IMR-90 (cell line): ENCODE measurements around the gene BTNL8. TPM values are rescaled to one million over a fixed set of nuclear protein-coding genes. Genes with fewer than 3 reads are reported as not detected.

Experiments
- ATAC-seq: fragments of 200-7000 bp; cut with Tn5 transposase; 2 replicates; pipeline ENCODE4 v1.9.1; 2020; ENCODE audit warnings: low read depth, mild to moderate bottlenecking, moderate library complexity
- BruUV-seq: library from RNA; stranded (reverse); fragments of 400-500 nt; replicated peaks from 2 replicates; lab custom pipeline; 2021; lab: Mats Ljungman, UMichigan
- CTCF ChIA-PET: fragments of 300-600 bp; formaldehyde crosslinking; extraction: SDS; loops from one replicate; lab custom pipeline; 2021; ENCODE audit warnings: antibody characterized with exemption; lab: Yijun Ruan, JAX
- POLR2A ChIA-PET: fragments of 300-600 bp; sonication (Branson Sonifier 250); formaldehyde crosslinking; loops from one replicate; lab custom pipeline; 2022; ENCODE audit warnings: antibody characterized with exemption; ENCODE audit not compliant: unreplicated experiment; lab: Charles Lee
- DNase-seq: peaks from one replicate; pipeline ENCODE4 v3.0.0; 2013
- H2AFZ ChIP-seq: replicated peaks from 2 replicates; pipeline ENCODE3; 2013; ENCODE audit warnings: low read length, mild to moderate bottlenecking; ENCODE audit not compliant: poor library complexity
- H2AK5ac ChIP-seq: 2 replicates; pipeline ENCODE4 v1.6.1; 2013; ENCODE audit warnings: low read depth, low read length, inconsistent platforms
- H2AK9ac ChIP-seq: replicated peaks from 2 replicates; pipeline ENCODE3; 2013; ENCODE audit warnings: mild to moderate bottlenecking, low read depth, low read length, moderate library complexity; ENCODE audit not compliant: poor library complexity
- H2BK120ac ChIP-seq: 2 replicates; pipeline ENCODE4 v1.6.1; 2013; ENCODE audit warnings: low read depth, low read length, inconsistent platforms
- H2BK15ac ChIP-seq: 3 replicates; pipeline ENCODE4 v1.6.1; 2013; ENCODE audit warnings: low read depth, low read length, inconsistent platforms
- H2BK20ac ChIP-seq: 2 replicates; pipeline ENCODE4 v1.6.1; 2013; ENCODE audit warnings: low read depth, mild to moderate bottlenecking, inconsistent platforms, low read length, moderate library complexity
- H2BK5ac ChIP-seq: 2 replicates; pipeline ENCODE4 v1.6.1; 2013; ENCODE audit warnings: mild to moderate bottlenecking, low read depth, low read length, inconsistent platforms; ENCODE audit not compliant: poor library complexity, severe bottlenecking
- H3K14ac ChIP-seq: replicated peaks from 2 replicates; pipeline ENCODE4 v1.6.1; 2013; ENCODE audit warnings: low read depth, low read length, inconsistent platforms
- H3K18ac ChIP-seq: 2 replicates; pipeline ENCODE4 v1.6.1; 2013; ENCODE audit warnings: low read depth, low read length, control low read depth
- H3K23ac ChIP-seq: 2 replicates; pipeline ENCODE4 v1.6.1; 2013; ENCODE audit warnings: low read depth, low read length, inconsistent platforms
- H3K27ac ChIP-seq: 2 replicates; pipeline ENCODE4 v1.5.1; 2013; ENCODE audit warnings: mild to moderate bottlenecking, control low read depth, low read length; ENCODE audit not compliant: insufficient read depth
- H3K27me3 ChIP-seq: 2 replicates; pipeline ENCODE4 v1.6.1; 2013; ENCODE audit warnings: low read length; ENCODE audit not compliant: control insufficient read depth, insufficient read depth
- H3K36me3 ChIP-seq: 2 replicates; pipeline ENCODE4 v1.6.1; 2013; ENCODE audit warnings: low read length, mixed read lengths; ENCODE audit not compliant: control insufficient read depth, insufficient read depth
- H3K4ac ChIP-seq: 2 replicates; pipeline ENCODE4 v1.6.1; 2013; ENCODE audit warnings: low read depth, low read length, inconsistent platforms
- H3K4me1 ChIP-seq: 2 replicates; pipeline ENCODE4 v1.6.1; 2013; ENCODE audit warnings: low read length, mixed read lengths; ENCODE audit not compliant: control insufficient read depth, insufficient read depth
- H3K4me2 ChIP-seq: 2 replicates; pipeline ENCODE4 v1.6.1; 2013; ENCODE audit warnings: low read depth, mild to moderate bottlenecking, control low read depth, low read length, moderate library complexity
- H3K4me3 ChIP-seq: 2 replicates; pipeline ENCODE4 v1.5.1; 2013; ENCODE audit warnings: low read depth, mild to moderate bottlenecking, control low read depth, low read length, moderate library complexity; ENCODE audit not compliant: insufficient read depth
- H3K56ac ChIP-seq: 2 replicates; pipeline ENCODE4 v1.6.1; 2013; ENCODE audit warnings: low read length, inconsistent platforms; ENCODE audit not compliant: insufficient read depth; ENCODE audit errors: extremely low read depth
- H3K79me1 ChIP-seq, 2 experiments: 2 replicates each; pipeline ENCODE4 v1.6.1; 2013; ENCODE audit warnings: low read length in 2 of 2, inconsistent platforms in 1 of 2, low read depth in 1 of 2
- H3K9ac ChIP-seq: 2 replicates; pipeline ENCODE4 v1.6.1; 2013; ENCODE audit warnings: low read depth, low read length, control low read depth
- H3K9me1 ChIP-seq: 2 replicates; pipeline ENCODE4 v1.6.1; 2013; ENCODE audit warnings: low read length, inconsistent platforms; ENCODE audit not compliant: insufficient read depth
- H3K9me3 ChIP-seq: 2 replicates; pipeline ENCODE4 v1.6.1; 2013; ENCODE audit warnings: low read length; ENCODE audit not compliant: control insufficient read depth, insufficient read depth
- H4K20me1 ChIP-seq: 2 replicates; pipeline ENCODE4 v1.6.1; 2013; ENCODE audit warnings: low read length, inconsistent platforms; ENCODE audit not compliant: insufficient read depth
- H4K5ac ChIP-seq: 2 replicates; pipeline ENCODE4 v1.6.1; 2013; ENCODE audit warnings: mild to moderate bottlenecking, low read depth, low read length, control low read depth
- H4K8ac ChIP-seq, 2 experiments: 2 replicates each; pipeline ENCODE4 v1.6.1; 2013; ENCODE audit warnings: low read depth in 2 of 2, low read length in 2 of 2, control low read depth in 1 of 2, inconsistent platforms in 1 of 2
- H4K91ac ChIP-seq: 2 replicates; pipeline ENCODE4 v1.6.1; 2013; ENCODE audit warnings: low read depth, low read length, inconsistent platforms; ENCODE audit not compliant: insufficient read depth
- BHLHE40 ChIP-seq: fragments of 150-350 bp; IDR thresholded peaks from 2 replicates; pipeline ENCODE4 v1.6.1; 2016; ENCODE audit warnings: mild to moderate bottlenecking, low read depth, low read length
- CEBPB ChIP-seq: IDR thresholded peaks from 2 replicates; pipeline ENCODE4 v1.6.1; 2012; ENCODE audit warnings: low read depth, low read length, improper control_type of control experiment
- CHD1 ChIP-seq: IDR thresholded peaks from 2 replicates; pipeline ENCODE4 v1.6.1; 2012; ENCODE audit warnings: low read depth, low read length, improper control_type of control experiment
- FOS ChIP-seq: fragments of 150-350 bp; IDR thresholded peaks from 2 replicates; pipeline ENCODE4 v1.6.1; 2016; ENCODE audit warnings: low read depth, low read length
- MAFK ChIP-seq: IDR thresholded peaks from 2 replicates; pipeline ENCODE4 v1.6.1; 2012; ENCODE audit warnings: low read depth, low read length, improper control_type of control experiment
- MAZ ChIP-seq: IDR thresholded peaks from 2 replicates; pipeline ENCODE4 v1.6.1; 2012; ENCODE audit warnings: low read depth, mild to moderate bottlenecking, low read length, improper control_type of control experiment, moderate library complexity, borderline replicate concordance
- MXI1 ChIP-seq: IDR thresholded peaks from 2 replicates; pipeline ENCODE4 v1.6.1; 2012; ENCODE audit warnings: low read depth, mild to moderate bottlenecking, low read length, moderate library complexity, borderline replicate concordance
- POLR2A ChIP-seq: IDR thresholded peaks from 2 replicates; pipeline ENCODE4 v1.6.1; 2012; ENCODE audit warnings: mild to moderate bottlenecking, low read depth, low read length
- RAD21 ChIP-seq: IDR thresholded peaks from 2 replicates; pipeline ENCODE4 v1.6.1; 2012; ENCODE audit warnings: low read length, improper control_type of control experiment
- RCOR1 ChIP-seq: IDR thresholded peaks from 2 replicates; pipeline ENCODE4 v1.6.1; 2012; ENCODE audit warnings: mild to moderate bottlenecking, low read length, improper control_type of control experiment; ENCODE audit not compliant: insufficient replicate concordance
- RFX5 ChIP-seq: IDR thresholded peaks from 2 replicates; pipeline ENCODE4 v1.8.0; 2012; ENCODE audit warnings: low read depth, mild to moderate bottlenecking, low read length, moderate library complexity
- SMC3 ChIP-seq: fragments of 150-350 bp; IDR thresholded peaks from 2 replicates; pipeline ENCODE4 v1.6.1; 2016; ENCODE audit warnings: low read depth, mild to moderate bottlenecking, antibody characterized with exemption, low read length, moderate library complexity
- WGBS, 2 experiments: methylation state at CpG; one replicate each; pipeline versions ENCODE4 v1.1.5 to v1.1.7; 2013; ENCODE audit warnings: missing lambda C conversion rate in 2 of 2; ENCODE audit not compliant: insufficient read length in 1 of 2; ENCODE audit errors: extremely low coverage in 2 of 2; 5-methylcytosine and 5-hydroxymethylcytosine counted together
- dilution Hi-C: fragments of 300-500 bp; cut with HindIII; formaldehyde crosslinking; loops from one replicate; pipeline ENCODE4 v1.14.3; 2018; ENCODE audit warnings: low sequenced_read_pairs; ENCODE audit not compliant: unreplicated experiment
- in situ Hi-C: fragments of 300-500 bp; cut with MboI; formaldehyde crosslinking; loops from 3 replicates; pipeline ENCODE4 v1.14.3; 2019; ENCODE audit warnings: low sequenced_read_pairs, inconsistent platforms, mixed read lengths
- intact Hi-C: fragments of 100-400 bp; cut with micrococcal nuclease; formaldehyde crosslinking; loops from 2 replicates; pipeline ENCODE4 v1.10.0; 2022
- polyA plus RNA-seq, 3 experiments: library from polyadenylated mRNA; depleted of rRNA; stranded (reverse); fragments of >200 nt; gene quantifications; 2 replicates each; pipeline ENCODE4 v1.2.3, GENCODE V29; 2012; ENCODE audit warnings: low replicate concordance in 1 of 3
- total RNA-seq: library from RNA; depleted of rRNA; stranded (reverse); fragments of >200 nt; gene quantifications from 2 replicates; pipeline ENCODE4 v1.2.3, GENCODE V29; 2012
- TF ChIP-seq, protein P1 (sequence below): fragments of 150-350 bp; IDR thresholded peaks from 2 replicates; pipeline ENCODE4 v1.6.1; 2016; ENCODE audit warnings: low read depth, mild to moderate bottlenecking, low read length, moderate library complexity, borderline replicate concordance
- TF ChIP-seq, protein P2 (sequence below): fragments of 150-350 bp; IDR thresholded peaks from 2 replicates; pipeline ENCODE4 v1.6.1; 2017; ENCODE audit warnings: mild to moderate bottlenecking, antibody characterized with exemption, low read length, low read depth
- TF ChIP-seq, protein P3 (sequence below): conservative IDR thresholded peaks from 2 replicates; pipeline ENCODE4 v1.5.1; 2012; ENCODE audit warnings: mild to moderate bottlenecking, low read depth, low read length, improper control_type of control experiment

The BTNL8 gene
- total and polyA plus RNA-seq, 2 of the 4 experiments (the other 2 are of a cell fraction): not detected

DNA sequence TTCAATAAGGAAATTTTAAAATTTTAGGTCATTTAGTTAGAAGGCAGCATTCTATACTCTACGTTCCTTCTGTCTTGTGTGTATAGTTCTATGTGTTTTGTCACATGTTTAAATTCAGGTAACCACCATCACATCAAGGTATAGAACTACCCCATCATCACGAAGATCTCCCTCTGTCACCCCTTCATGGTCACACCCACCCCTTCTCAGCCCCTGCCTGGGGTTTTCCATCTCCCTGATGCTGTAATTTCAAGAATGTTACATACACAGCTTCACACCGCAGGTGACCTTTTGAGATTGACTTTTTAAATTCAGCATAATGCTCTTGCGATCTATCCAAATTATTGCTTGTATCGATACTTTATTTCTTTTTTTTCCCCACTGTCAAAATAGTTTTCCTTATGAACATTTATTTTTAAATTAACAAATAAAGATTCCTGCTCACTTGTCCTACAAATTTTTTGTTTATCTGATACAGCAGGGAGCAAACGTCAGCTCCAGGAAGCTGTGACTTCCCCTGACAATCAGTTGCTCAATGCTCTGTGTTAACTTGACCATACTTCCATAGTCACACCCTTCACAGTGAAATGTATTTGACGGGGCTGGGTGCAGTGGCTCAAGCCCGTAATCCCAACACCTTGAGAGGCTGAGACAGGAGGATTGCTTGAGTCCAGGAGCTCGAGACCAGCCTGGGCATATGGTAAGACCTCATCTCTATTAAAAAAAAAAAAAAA is 10.2 kb downstream of the BTNL8 start:
- no peaks in the 10 kb centered on the region for H3K36me3 ChIP-seq
- no peak overlapping the region for H2AFZ ChIP-seq
- no peak overlapping the region for H3K18ac ChIP-seq
- H3K4me2 ChIP-seq: no peak overlapping the region
- H2BK15ac ChIP-seq: no peak overlapping the region
- H4K5ac ChIP-seq: no peak overlapping the region
- no peak overlapping the region for H2AK5ac ChIP-seq
- H2BK5ac ChIP-seq: no peak overlapping the region
- H4K91ac ChIP-seq: no peak overlapping the region
- H3K9me3 ChIP-seq: peaks cover 5% of the 10 kb centered on the region
- intact Hi-C loops: no loop called here
- no TSS peak for BruUV-seq
- H2BK20ac ChIP-seq: no peak overlapping the region
- H3K56ac ChIP-seq: no peak overlapping the region
- no peaks in the 10 kb centered on the region for H3K9me1 ChIP-seq
- no peak overlapping the region for H3K27ac ChIP-seq
- no peaks in the 10 kb centered on the region for H3K79me1 ChIP-seq
- H4K8ac ChIP-seq: no peak overlapping the region
- dilution Hi-C loops: no loop called here
- H4K20me1 ChIP-seq: no peaks in the 10 kb centered on the region
- H3K4me1 ChIP-seq: no peaks in the 10 kb centered on the region
- no peak overlapping the region for H3K4me3 ChIP-seq
- DNase-seq (no peak), ATAC-seq (no peak)
- no CpG with 5 or more reads among the region's 9 CpGs for WGBS, 2 experiments
- CTCF ChIA-PET: no interaction called here
- in situ Hi-C loops: no loop called here
- POLR2A ChIA-PET: no interaction called here
- H3K23ac ChIP-seq: no peak overlapping the region
- TF ChIP-seq BHLHE40 (no peak), CHD1 (no peak), FOS (no peak), MAFK (no peak), RAD21 (no peak), RFX5 (no peak), MAZ (no peak), SMC3 (no peak), MXI1 (no peak), POLR2A (no peak), CEBPB (no peak), RCOR1 (no peak)
- TF ChIP-seq, protein P1, sequence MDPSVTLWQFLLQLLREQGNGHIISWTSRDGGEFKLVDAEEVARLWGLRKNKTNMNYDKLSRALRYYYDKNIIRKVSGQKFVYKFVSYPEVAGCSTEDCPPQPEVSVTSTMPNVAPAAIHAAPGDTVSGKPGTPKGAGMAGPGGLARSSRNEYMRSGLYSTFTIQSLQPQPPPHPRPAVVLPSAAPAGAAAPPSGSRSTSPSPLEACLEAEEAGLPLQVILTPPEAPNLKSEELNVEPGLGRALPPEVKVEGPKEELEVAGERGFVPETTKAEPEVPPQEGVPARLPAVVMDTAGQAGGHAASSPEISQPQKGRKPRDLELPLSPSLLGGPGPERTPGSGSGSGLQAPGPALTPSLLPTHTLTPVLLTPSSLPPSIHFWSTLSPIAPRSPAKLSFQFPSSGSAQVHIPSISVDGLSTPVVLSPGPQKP: no peak
- TF ChIP-seq, protein P2, sequence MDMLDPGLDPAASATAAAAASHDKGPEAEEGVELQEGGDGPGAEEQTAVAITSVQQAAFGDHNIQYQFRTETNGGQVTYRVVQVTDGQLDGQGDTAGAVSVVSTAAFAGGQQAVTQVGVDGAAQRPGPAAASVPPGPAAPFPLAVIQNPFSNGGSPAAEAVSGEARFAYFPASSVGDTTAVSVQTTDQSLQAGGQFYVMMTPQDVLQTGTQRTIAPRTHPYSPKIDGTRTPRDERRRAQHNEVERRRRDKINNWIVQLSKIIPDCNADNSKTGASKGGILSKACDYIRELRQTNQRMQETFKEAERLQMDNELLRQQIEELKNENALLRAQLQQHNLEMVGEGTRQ: no peak
- TF ChIP-seq, protein P3, sequence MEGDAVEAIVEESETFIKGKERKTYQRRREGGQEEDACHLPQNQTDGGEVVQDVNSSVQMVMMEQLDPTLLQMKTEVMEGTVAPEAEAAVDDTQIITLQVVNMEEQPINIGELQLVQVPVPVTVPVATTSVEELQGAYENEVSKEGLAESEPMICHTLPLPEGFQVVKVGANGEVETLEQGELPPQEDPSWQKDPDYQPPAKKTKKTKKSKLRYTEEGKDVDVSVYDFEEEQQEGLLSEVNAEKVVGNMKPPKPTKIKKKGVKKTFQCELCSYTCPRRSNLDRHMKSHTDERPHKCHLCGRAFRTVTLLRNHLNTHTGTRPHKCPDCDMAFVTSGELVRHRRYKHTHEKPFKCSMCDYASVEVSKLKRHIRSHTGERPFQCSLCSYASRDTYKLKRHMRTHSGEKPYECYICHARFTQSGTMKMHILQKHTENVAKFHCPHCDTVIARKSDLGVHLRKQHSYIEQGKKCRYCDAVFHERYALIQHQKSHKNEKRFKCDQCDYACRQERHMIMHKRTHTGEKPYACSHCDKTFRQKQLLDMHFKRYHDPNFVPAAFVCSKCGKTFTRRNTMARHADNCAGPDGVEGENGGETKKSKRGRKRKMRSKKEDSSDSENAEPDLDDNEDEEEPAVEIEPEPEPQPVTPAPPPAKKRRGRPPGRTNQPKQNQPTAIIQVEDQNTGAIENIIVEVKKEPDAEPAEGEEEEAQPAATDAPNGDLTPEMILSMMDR: no peak
- H3K14ac ChIP-seq: no peak overlapping the region
- no peak overlapping the region for H2BK120ac ChIP-seq
- no peak overlapping the region for H3K4ac ChIP-seq
- no peaks in the 10 kb centered on the region for H3K27me3 ChIP-seq
- H2AK9ac ChIP-seq: no peak overlapping the region
- H3K9ac ChIP-seq: no peak overlapping the region
